ENCODE data around the gene NFAT5.

DNA sequence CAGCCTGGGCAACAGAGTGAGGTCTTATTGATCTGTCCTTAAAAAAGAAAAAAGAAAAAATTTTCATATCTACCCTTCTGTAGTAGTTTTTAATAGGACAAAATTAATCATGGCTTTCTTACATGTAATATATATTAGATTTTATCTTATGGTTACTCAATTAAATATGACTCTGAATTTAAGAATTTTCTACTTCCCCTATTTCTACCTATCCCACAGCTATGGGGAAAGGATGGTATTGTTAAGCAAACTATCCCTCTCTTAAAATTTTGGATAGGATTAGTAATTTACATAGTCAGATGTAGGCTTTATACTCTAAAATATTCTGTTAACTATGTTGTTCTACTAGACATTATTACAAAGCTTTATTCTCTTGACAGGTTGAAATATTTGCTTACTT lies 98.1 kb downstream of the NFAT5 start:
- TF ChIP-seq, protein P1, sequence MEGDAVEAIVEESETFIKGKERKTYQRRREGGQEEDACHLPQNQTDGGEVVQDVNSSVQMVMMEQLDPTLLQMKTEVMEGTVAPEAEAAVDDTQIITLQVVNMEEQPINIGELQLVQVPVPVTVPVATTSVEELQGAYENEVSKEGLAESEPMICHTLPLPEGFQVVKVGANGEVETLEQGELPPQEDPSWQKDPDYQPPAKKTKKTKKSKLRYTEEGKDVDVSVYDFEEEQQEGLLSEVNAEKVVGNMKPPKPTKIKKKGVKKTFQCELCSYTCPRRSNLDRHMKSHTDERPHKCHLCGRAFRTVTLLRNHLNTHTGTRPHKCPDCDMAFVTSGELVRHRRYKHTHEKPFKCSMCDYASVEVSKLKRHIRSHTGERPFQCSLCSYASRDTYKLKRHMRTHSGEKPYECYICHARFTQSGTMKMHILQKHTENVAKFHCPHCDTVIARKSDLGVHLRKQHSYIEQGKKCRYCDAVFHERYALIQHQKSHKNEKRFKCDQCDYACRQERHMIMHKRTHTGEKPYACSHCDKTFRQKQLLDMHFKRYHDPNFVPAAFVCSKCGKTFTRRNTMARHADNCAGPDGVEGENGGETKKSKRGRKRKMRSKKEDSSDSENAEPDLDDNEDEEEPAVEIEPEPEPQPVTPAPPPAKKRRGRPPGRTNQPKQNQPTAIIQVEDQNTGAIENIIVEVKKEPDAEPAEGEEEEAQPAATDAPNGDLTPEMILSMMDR (IDR thresholded peaks at IDR 0.05) = no peak
- TF ChIP-seq POLR2A (IDR thresholded peaks at IDR 0.05) (no peak), EP300 (IDR thresholded peaks at IDR 0.05) (no peak)

Data from ovary (tissue), 3 donors.